ENCODE measurements around the gene SOCS1.

SOCS1 gene

GRCh38 chr16:11272484-11272883 is 16.5 kb upstream of the SOCS1 start:
- no peak for TF ChIP-seq SIN3A (IDR thresholded peaks at IDR 0.05; ENCODE audit: borderline replicate concordance, insufficient read depth, low read length)
- no peak for TF ChIP-seq REST (IDR thresholded peaks at IDR 0.05; ENCODE audit: insufficient read depth in 1 of 2, low read depth in 2 of 2, low read length in 2 of 2)
- no peak for TF ChIP-seq POLR2AphosphoS5 (IDR thresholded peaks at IDR 0.05; ENCODE audit: low read depth, low read length)
- TF ChIP-seq FOXP2 (optimal IDR thresholded peaks at IDR 0.05; ENCODE audit: borderline replicate concordance, extremely low read depth, extremely low read length, insufficient read depth), result no peak
- TF ChIP-seq TAF1 (IDR thresholded peaks at IDR 0.05; ENCODE audit: borderline replicate concordance, insufficient read depth, low read length), result no peak

- TF ChIP-seq TAF1 (IDR thresholded peaks at IDR 0.05; ENCODE audit: borderline replicate concordance, insufficient read depth, low read length) (no peak), POLR2AphosphoS5 (IDR thresholded peaks at IDR 0.05; ENCODE audit: low read depth, low read length) (no peak), REST (IDR thresholded peaks at IDR 0.05; ENCODE audit: insufficient read depth in 1 of 2, low read depth in 2 of 2, low read length in 2 of 2) (no peak), SIN3A (IDR thresholded peaks at IDR 0.05; ENCODE audit: borderline replicate concordance, insufficient read depth, low read length) (no peak), FOXP2 (optimal IDR thresholded peaks at IDR 0.05; ENCODE audit: borderline replicate concordance, extremely low read depth, extremely low read length, insufficient read depth) (no peak)
Measured at GRCh38 chr16:11271610-11272009, 15.6 kb upstream of the SOCS1 start.

- no peak for TF ChIP-seq POLR2AphosphoS5 (IDR thresholded peaks at IDR 0.05; ENCODE audit: low read depth, low read length)
- TF ChIP-seq TAF1 (IDR thresholded peaks at IDR 0.05; ENCODE audit: borderline replicate concordance, insufficient read depth, low read length), result no peak
- no peak for TF ChIP-seq SIN3A (IDR thresholded peaks at IDR 0.05; ENCODE audit: borderline replicate concordance, insufficient read depth, low read length)
- TF ChIP-seq REST (IDR thresholded peaks at IDR 0.05; ENCODE audit: insufficient read depth in 1 of 2, low read depth in 2 of 2, low read length in 2 of 2), result no peak
- no peak for TF ChIP-seq FOXP2 (optimal IDR thresholded peaks at IDR 0.05; ENCODE audit: borderline replicate concordance, extremely low read depth, extremely low read length, insufficient read depth)
Measured at GRCh38 chr16:11270602-11271162, 14.7 kb upstream of the SOCS1 start.

- TF ChIP-seq FOXP2 (optimal IDR thresholded peaks at IDR 0.05; ENCODE audit: borderline replicate concordance, extremely low read depth, extremely low read length, insufficient read depth), result no peak
- no peak for TF ChIP-seq TAF1 (IDR thresholded peaks at IDR 0.05; ENCODE audit: borderline replicate concordance, insufficient read depth, low read length)
- TF ChIP-seq POLR2AphosphoS5 (IDR thresholded peaks at IDR 0.05; ENCODE audit: low read depth, low read length), result no peak
- TF ChIP-seq REST (IDR thresholded peaks at IDR 0.05; ENCODE audit: insufficient read depth in 1 of 2, low read depth in 2 of 2, low read length in 2 of 2), result no peak
- TF ChIP-seq SIN3A (IDR thresholded peaks at IDR 0.05; ENCODE audit: borderline replicate concordance, insufficient read depth, low read length), result no peak
Measured at GRCh38 chr16:11268921-11269375, 12.9 kb upstream of the SOCS1 start, which contains the start of gene TNP2. Gene TNP2, minus strand, starts transcription at chr16:11269325. Its CDS starts 63 bp downstream, at chr16:11269262.

All from PFSK-1 (cell line).